Erythroblast (primary cell): Measurements from ENCODE around the gene MFN1.

Experiments
- GATA1 ChIP-seq: IDR thresholded peaks from 2 replicates; pipeline ENCODE4 v1.6.1; 2011; ENCODE audit warnings: low read depth, mild to moderate bottlenecking, control low read depth, low read length, moderate library complexity
- POLR2A ChIP-seq: IDR thresholded peaks from 2 replicates; pipeline ENCODE4 v1.6.1; 2011; ENCODE audit warnings: mild to moderate bottlenecking, low read length

DNA sequence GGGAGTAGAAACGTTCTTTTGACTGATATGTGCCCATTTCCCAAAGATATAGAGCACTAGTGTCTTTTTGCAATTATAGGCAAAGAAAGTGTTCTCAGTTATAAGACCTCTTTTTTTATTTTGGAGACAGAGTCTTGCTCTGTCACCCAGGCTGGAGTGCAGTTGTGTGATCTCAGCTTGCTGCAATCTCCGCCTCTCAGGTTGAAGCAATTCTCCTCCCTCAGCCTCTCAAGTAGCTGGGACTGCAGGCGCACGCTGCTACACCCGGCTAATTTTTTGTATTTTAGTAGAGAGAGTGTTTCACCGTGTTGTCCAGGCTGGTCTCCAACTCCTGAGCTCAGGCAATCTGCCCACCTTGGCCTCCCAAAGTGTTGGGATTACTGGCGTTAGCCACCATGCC, 45.4 kb upstream of the MFN1 start:
- no peak for TF ChIP-seq POLR2A
- no peak for TF ChIP-seq GATA1
